GM19438 (cell line): ENCODE results near the gene GATA5.
"Not testable (repeated sequence)": the region's sequence is repeated elsewhere in the genome, so short reads cannot be mapped to it uniquely, and the experiment has no call there.

Experiments used
- ATAC-seq: cut with Tn5 transposase; IDR thresholded peaks from one replicate; pipeline ENCODE4 v1.9.1; 2021; ENCODE audit warnings: low read depth; ENCODE audit not compliant: unreplicated experiment

GATA5 gene

GRCh38 chr20:62505337-62506045 lies 29.7 kb upstream of the GATA5 start:
- no peak for ATAC-seq

- ATAC-seq, result no peak
Observed at GRCh38 chr20:62504323-62504722, 28.5 kb upstream of the GATA5 start.

GRCh38 chr20:62503401-62504178 lies 27.8 kb upstream of the GATA5 start:
- ATAC-seq, result no peak

GRCh38 chr20:62502496-62503095 lies 26.8 kb upstream of the GATA5 start:
- no peak for ATAC-seq

- ATAC-seq, result no peak
Observed at GRCh38 chr20:62501801-62502495, 26.2 kb upstream of the GATA5 start.

GRCh38 chr20:62500237-62500864 lies 24.6 kb upstream of the GATA5 start:
- no peak for ATAC-seq

- ATAC-seq, result no peak
Observed at GRCh38 chr20:62499758-62500236, 24.0 kb upstream of the GATA5 start.

GRCh38 chr20:62498874-62499273 lies 23.1 kb upstream of the GATA5 start:
- ATAC-seq, result no peak

- ATAC-seq, result no peak
Observed at GRCh38 chr20:62496568-62497218, 20.9 kb upstream of the GATA5 start.

GRCh38 chr20:62495749-62496567 lies 20.2 kb upstream of the GATA5 start:
- ATAC-seq, result no peak

- no peak for ATAC-seq
Observed at GRCh38 chr20:62494980-62495748, 19.4 kb upstream of the GATA5 start.

- no peak for ATAC-seq
Observed at GRCh38 chr20:62494537-62494936, 18.7 kb upstream of the GATA5 start.

- no peak for ATAC-seq
Observed at GRCh38 chr20:62493886-62494285, 18.1 kb upstream of the GATA5 start.

GRCh38 chr20:62493253-62493885 lies 17.6 kb upstream of the GATA5 start:
- ATAC-seq, result no peak

GRCh38 chr20:62492711-62493110 lies 16.9 kb upstream of the GATA5 start:
- no peak for ATAC-seq

- ATAC-seq, result not testable (repeated sequence)
Observed at GRCh38 chr20:62490783-62491182, 15.0 kb upstream of the GATA5 start.

GRCh38 chr20:62489932-62490263 lies 14.1 kb upstream of the GATA5 start:
- ATAC-seq, result no peak
